H1 (cell line): ENCODE measurements around the gene SPIRE2. TPM values are rescaled to one million over a fixed set of nuclear protein-coding genes. Genes with fewer than 3 reads are reported as not detected.
"Not testable (repeated sequence)": the region's sequence is repeated elsewhere in the genome, so short reads cannot be mapped to it uniquely, and the experiment has no call there.

ENCODE experiments used
- CTCF ChIA-PET: fragments of 300-600 bp; sonication (Branson Sonifier 250); formaldehyde crosslinking; loops from one replicate; lab custom pipeline; 2021; ENCODE audit not compliant: partially characterized antibody; lab: Charles Lee
- POLR2A ChIA-PET: fragments of 300-600 bp; sonication (Branson Sonifier 250); formaldehyde crosslinking; loops from one replicate; lab custom pipeline; 2021; ENCODE audit warnings: inconsistent platforms; ENCODE audit not compliant: partially characterized antibody; lab: Charles Lee
- DNase-seq, 2 experiments: peaks; one replicate each; pipeline versions ENCODE4 v3.0.0 to v3.0.0-alpha.2; 2010 to 2022; ENCODE audit warnings: low spot score in 2 of 2, low read depth in 1 of 2, mixed read lengths in 1 of 2
- FAIRE-seq: peaks from 2 replicates; lab custom pipeline; 2011; peaks lifted over from hg19 to GRCh38; lab: Jason Lieb, UNC
- H2AFZ ChIP-seq: 2 replicates; pipeline ENCODE4 v1.8.1; 2012; ENCODE audit warnings: low read length, inconsistent platforms
- H2AK5ac ChIP-seq: 2 replicates; pipeline ENCODE4 v1.6.1; 2013; ENCODE audit warnings: low read depth, low read length
- H2BK120ac ChIP-seq: replicated peaks from 2 replicates; pipeline ENCODE3; 2013; ENCODE audit warnings: low read depth, low read length, inconsistent platforms
- H2BK12ac ChIP-seq: 2 replicates; pipeline ENCODE4 v1.6.1; 2013; ENCODE audit warnings: low read depth, low read length
- H2BK15ac ChIP-seq: 2 replicates; pipeline ENCODE4 v1.6.1; 2013; ENCODE audit warnings: low read length
- H2BK20ac ChIP-seq: 2 replicates; pipeline ENCODE4 v1.6.1; 2013; ENCODE audit warnings: low read length
- H2BK5ac ChIP-seq: 2 replicates; pipeline ENCODE4 v1.6.1; 2013; ENCODE audit warnings: low read depth, low read length
- H3K14ac ChIP-seq: 2 replicates; pipeline ENCODE4 v1.6.1; 2013; ENCODE audit warnings: inconsistent platforms; ENCODE audit not compliant: insufficient read length
- H3K18ac ChIP-seq: 2 replicates; pipeline ENCODE4 v1.6.1; 2013; ENCODE audit warnings: low read length; ENCODE audit errors: extremely low read depth
- H3K23ac ChIP-seq: 2 replicates; pipeline ENCODE4 v1.6.1; 2013; ENCODE audit warnings: inconsistent platforms; ENCODE audit not compliant: insufficient read length
- H3K23me2 ChIP-seq: 2 replicates; pipeline ENCODE4 v1.6.1; 2013; ENCODE audit warnings: low read depth, low read length
- H3K27ac ChIP-seq: 2 replicates; pipeline ENCODE4 v1.6.1; 2011; ENCODE audit warnings: low read depth, low read length, inconsistent platforms
- H3K27me3 ChIP-seq, 4 experiments: replicated peaks in 1 of 4; 1 replicate in 1 of 4; 2 replicates in 3 of 4; pipeline versions ENCODE4 v1.6.1 to v1.8.1; 2011 to 2013; ENCODE audit warnings: low read length in 3 of 4, mild to moderate bottlenecking in 3 of 4, inconsistent platforms in 2 of 4, mixed read lengths in 2 of 4, moderate library complexity in 1 of 4; ENCODE audit not compliant: control insufficient read depth in 3 of 4, insufficient read depth in 3 of 4; ENCODE audit errors: extremely low read depth in 1 of 4
- H3K36me3 ChIP-seq, 4 experiments: 2 replicates each; pipeline versions ENCODE4 v1.6.1 to v1.8.1; 2011 to 2013; ENCODE audit warnings: mild to moderate bottlenecking in 4 of 4, low read length in 3 of 4, moderate library complexity in 2 of 4, control low read depth in 1 of 4, inconsistent platforms in 1 of 4; ENCODE audit not compliant: insufficient read depth in 4 of 4, control insufficient read depth in 2 of 4
- H3K4ac ChIP-seq: replicated peaks from 2 replicates; pipeline ENCODE3; 2013; ENCODE audit warnings: low read length, low read depth, mixed read lengths, inconsistent platforms; ENCODE audit not compliant: insufficient read length
- H3K4me1 ChIP-seq, 4 experiments: replicated peaks in 1 of 4; 1 replicate in 1 of 4; 2 replicates in 3 of 4; pipeline versions ENCODE4 v1.6.1 to v1.8.1; 2011 to 2013; ENCODE audit warnings: low read length in 3 of 4, inconsistent platforms in 2 of 4, mixed read lengths in 1 of 4; ENCODE audit not compliant: insufficient read depth in 4 of 4, control insufficient read depth in 3 of 4
- H3K4me2 ChIP-seq, 2 experiments: 2 replicates each; pipeline versions ENCODE4 v1.6.1 to v1.8.1; 2011 to 2013; ENCODE audit warnings: low read depth in 2 of 2, low read length in 2 of 2, control low read depth in 1 of 2, inconsistent platforms in 1 of 2, mild to moderate bottlenecking in 1 of 2; ENCODE audit not compliant: insufficient read depth in 1 of 2
- H3K4me3 ChIP-seq, 4 experiments: fragments of 200-600, 300-600 bp in 1 of 4; sonication (generic), shearing (Covaris generic), sonication (Bioruptor Twin) in 1 of 4; 2 replicates each; pipeline versions ENCODE4 v1.5.1 to v1.8.1; 2011 to 2016; ENCODE audit warnings: low read length in 4 of 4, low read depth in 3 of 4, control low read depth in 2 of 4, inconsistent platforms in 2 of 4, mild to moderate bottlenecking in 2 of 4, mixed read lengths in 1 of 4, moderate library complexity in 1 of 4; ENCODE audit not compliant: insufficient read depth in 2 of 4; ENCODE audit errors: extremely low read depth in 1 of 4
- H3K56ac ChIP-seq: replicated peaks from 2 replicates; pipeline ENCODE3; 2013; ENCODE audit warnings: low read depth, mild to moderate bottlenecking, mixed read lengths, low read length, inconsistent platforms; ENCODE audit not compliant: insufficient read length
- H3K79me1 ChIP-seq: 2 replicates; pipeline ENCODE4 v1.6.1; 2013; ENCODE audit warnings: low read depth, low read length, control low read depth
- H3K79me2 ChIP-seq, 2 experiments: 2 replicates each; pipeline versions ENCODE4 v1.6.1 to v1.8.1; 2012 to 2013; ENCODE audit warnings: low read length in 2 of 2, mild to moderate bottlenecking in 2 of 2, inconsistent platforms in 1 of 2; ENCODE audit not compliant: insufficient read depth in 2 of 2, control insufficient read depth in 1 of 2
- H3K9ac ChIP-seq, 4 experiments: replicated peaks in 1 of 4; 1 replicate in 1 of 4; 2 replicates in 3 of 4; pipeline versions ENCODE4 v1.6.1 to v1.8.1; 2011 to 2013; ENCODE audit warnings: low read depth in 3 of 4, low read length in 3 of 4, control low read depth in 2 of 4, mild to moderate bottlenecking in 2 of 4, moderate library complexity in 2 of 4, inconsistent platforms in 1 of 4; ENCODE audit errors: extremely low read depth in 1 of 4
- H3K9me3 ChIP-seq, 2 experiments: 2 replicates each; pipeline versions ENCODE4 v1.6.1 to v1.8.1; 2012 to 2013; ENCODE audit warnings: mild to moderate bottlenecking in 2 of 2, moderate library complexity in 2 of 2, control low read depth in 1 of 2, inconsistent platforms in 1 of 2, low read depth in 1 of 2, low read length in 1 of 2, mixed read lengths in 1 of 2; ENCODE audit not compliant: insufficient read depth in 2 of 2
- H4K20me1 ChIP-seq, 2 experiments: replicated peaks in 1 of 2; 2 replicates each; pipeline versions ENCODE3 to v1.8.1; 2011 to 2013; ENCODE audit warnings: inconsistent platforms in 2 of 2, low read length in 2 of 2, mild to moderate bottlenecking in 1 of 2; ENCODE audit not compliant: insufficient read depth in 2 of 2, control insufficient read depth in 1 of 2
- H4K5ac ChIP-seq: 2 replicates; pipeline ENCODE4 v1.6.1; 2013; ENCODE audit warnings: low read length, low read depth, mixed read lengths, inconsistent platforms; ENCODE audit not compliant: insufficient read length
- H4K8ac ChIP-seq: 2 replicates; pipeline ENCODE4 v1.8.0; 2013; ENCODE audit warnings: mild to moderate bottlenecking, moderate library complexity, low read length, inconsistent platforms; ENCODE audit not compliant: insufficient read depth; ENCODE audit errors: extremely low read depth
- H4K91ac ChIP-seq: replicated peaks from 2 replicates; pipeline ENCODE3; 2013; ENCODE audit warnings: low read length, mixed read lengths, inconsistent platforms; ENCODE audit not compliant: insufficient read length
- WGBS, 2 experiments: shearing (Covaris generic) in 1 of 2; methylation state at CpG; one replicate each; pipeline versions ENCODE4 v1.1.6 to v1.1.7; 2013 to 2015; ENCODE audit warnings: low lambda C conversion rate in 2 of 2, mixed read lengths in 2 of 2, inconsistent platforms in 1 of 2, low coverage in 1 of 2, missing lambda C conversion rate in 1 of 2; ENCODE audit not compliant: insufficient replicate concordance in 2 of 2, insufficient coverage in 1 of 2, insufficient read length in 1 of 2; ENCODE audit errors: extremely low coverage in 1 of 2, missing lambda C conversion rate in 1 of 2; 5-methylcytosine and 5-hydroxymethylcytosine counted together
- polyA plus RNA-seq, 7 experiments: library from polyadenylated mRNA; depleted of rRNA in 3 of 7; stranded (reverse) in 5 of 7; unstranded in 2 of 7; fragments of >200 nt in 5 of 7; fragments of 200-250 nt in 2 of 7; gene quantifications; 1 replicate in 5 of 7; 2 replicates in 1 of 7; 4 replicates in 1 of 7; pipeline versions ENCODE4 v1.2.1 to v1.2.3, GENCODE V29; 2011 to 2013; ENCODE audit warnings: missing spikeins in 2 of 7, mixed read lengths in 2 of 7
- total RNA-seq: library from RNA; stranded (reverse); fragmentation: NEBNext Ultra II Directional; extraction: Animal tissue kit (Norgen Biotek cat#: 25700); gene quantifications from 2 replicates; pipeline ENCODE4 v1.2.1, GENCODE V29; 2021

SPIRE2 gene
- total and polyA plus RNA-seq, 2 of the 8 experiments (the other 6 are each of a cell fraction or from before 2014, with no cell fraction given): 7.4 to 15.4 TPM

DNA sequence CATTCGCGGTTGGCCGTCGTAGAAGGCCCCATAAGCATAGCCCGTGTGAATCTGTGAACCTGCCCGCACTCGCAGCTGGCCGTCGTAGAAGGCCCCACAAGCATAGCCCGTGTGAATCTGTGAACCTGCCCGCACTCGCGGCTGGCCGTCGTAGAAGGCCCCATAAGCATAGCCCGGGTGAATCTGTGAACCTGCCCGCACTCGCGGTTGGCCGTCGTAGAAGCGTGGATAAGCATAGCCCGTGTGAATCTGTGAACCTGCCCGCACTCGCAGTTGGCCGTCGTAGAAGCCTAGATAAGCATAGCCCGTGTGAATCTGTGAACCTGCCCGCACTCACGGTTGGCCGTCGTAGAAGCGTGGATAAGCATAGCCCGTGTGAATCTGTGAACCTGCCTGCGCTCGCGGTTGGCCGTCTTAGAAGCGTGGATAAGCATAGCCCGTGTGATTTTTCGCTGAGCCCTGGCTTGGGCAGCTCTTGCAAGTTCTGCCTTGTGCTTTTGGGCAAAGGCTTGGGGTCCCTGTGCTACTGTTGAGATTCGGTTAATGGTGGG lies 6.6 kb downstream of the SPIRE2 start:
- H3K56ac ChIP-seq, H3K27ac ChIP-seq, H2BK5ac ChIP-seq, H4K5ac ChIP-seq, H3K9me3 ChIP-seq, H2BK12ac ChIP-seq, H2AFZ ChIP-seq, H3K4me3 ChIP-seq, H3K9ac ChIP-seq, H4K91ac ChIP-seq, H4K20me1 ChIP-seq, H3K14ac ChIP-seq, H3K79me2 ChIP-seq, H3K79me1 ChIP-seq, H4K8ac ChIP-seq, H2BK15ac ChIP-seq, H3K23me2 ChIP-seq, H3K4me1 ChIP-seq, DNase-seq, H3K4me2 ChIP-seq, H2BK20ac ChIP-seq, POLR2A ChIA-PET, H3K27me3 ChIP-seq, H2AK5ac ChIP-seq, H2BK120ac ChIP-seq, H3K4ac ChIP-seq, H3K23ac ChIP-seq, FAIRE-seq, H3K18ac ChIP-seq, H3K36me3 ChIP-seq: not testable (repeated sequence)
- WGBS, 2 experiments: 97% methylated on average over 37 of the region's 42 CpGs; no CpG with 5 or more reads in 1 of the 2 experiments
- CTCF ChIA-PET: interaction anchor here (2.2 kb wide), 1 partner anchor 26 kb away, joined by 6 read pairs; no protein-coding TSS in a partner anchor

DNA sequence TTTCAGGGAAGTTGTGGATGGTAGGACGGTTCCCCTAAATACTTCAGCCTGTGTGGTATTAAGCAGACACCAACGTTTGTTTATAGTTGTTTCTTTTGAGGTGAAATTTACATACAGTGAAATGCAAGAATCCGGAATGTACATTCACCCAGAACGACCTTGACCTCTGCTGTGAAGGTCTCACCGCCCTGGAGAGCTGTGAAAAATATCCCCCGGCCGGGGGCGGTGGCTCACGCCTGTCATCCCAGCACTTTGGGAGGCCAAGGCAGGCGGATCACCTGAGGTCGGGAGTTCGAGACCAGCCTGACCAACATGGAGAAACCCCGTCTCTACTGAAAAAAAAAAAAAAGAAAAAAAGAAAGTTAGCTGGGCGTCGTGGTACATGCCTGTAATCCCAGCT lies 8.2 kb downstream of the SPIRE2 start:
- not testable (repeated sequence) for H3K4me2 ChIP-seq, H3K4me1 ChIP-seq, H4K20me1 ChIP-seq, FAIRE-seq, H2BK12ac ChIP-seq, H2AFZ ChIP-seq, H2BK120ac ChIP-seq, H3K9me3 ChIP-seq, H3K36me3 ChIP-seq, H3K4ac ChIP-seq, H3K79me1 ChIP-seq, H3K18ac ChIP-seq, H4K5ac ChIP-seq, H3K23ac ChIP-seq, H3K56ac ChIP-seq, H3K27me3 ChIP-seq, H3K4me3 ChIP-seq, H2BK15ac ChIP-seq, H4K8ac ChIP-seq, H3K14ac ChIP-seq, H2AK5ac ChIP-seq, DNase-seq, H3K79me2 ChIP-seq, H3K27ac ChIP-seq, H2BK5ac ChIP-seq, H2BK20ac ChIP-seq, H3K23me2 ChIP-seq, H4K91ac ChIP-seq, H3K9ac ChIP-seq
- CTCF ChIA-PET: interaction anchor here (0.6 to 2.8 kb wide), 4 partner anchors 19 to 95 kb away, joined by 3 to 21 read pairs (median 4); no protein-coding TSS in a partner anchor
- POLR2A ChIA-PET: interaction anchor here (0.6 to 2.2 kb wide), 2 partner anchors 20 to 47 kb away, joined by 3 to 5 read pairs; partner anchors contain the start of gene FANCA
- WGBS, 2 experiments: 87% methylated on average over 10 of the region's 15 CpGs; no CpG with 5 or more reads in 1 of the 2 experiments
